K562 (cell line): ENCODE results near the gene ABCG1. TPM values are rescaled to one million over a fixed set of nuclear protein-coding genes. Genes with fewer than 3 reads are reported as not detected.

Experiments used
- ATAC-seq: fragments of 200-7000 bp; cut with Tn5 transposase; 3 replicates; pipeline ENCODE4 v1.9.1; 2020; ENCODE audit warnings: moderate library complexity
- BruUV-seq: library from RNA; stranded (reverse); fragments of 400-500 nt; replicated peaks from 2 replicates; lab custom pipeline; 2021; lab: Mats Ljungman, UMichigan
- CTCF ChIA-PET: fragments of 300-600 bp; formaldehyde crosslinking; extraction: SDS; loops from one replicate; lab custom pipeline; 2021; ENCODE audit warnings: low intra/inter-chr PET ratio; lab: Yijun Ruan, JAX
- POLR2A ChIA-PET: fragments of 300-600, 350-650 bp; sonication (Branson Sonifier 250); formaldehyde crosslinking; extraction: SDS; loops from one replicate; lab custom pipeline; 2021; ENCODE audit warnings: antibody characterized with exemption, inconsistent platforms; lab: Yijun Ruan, JAX
- DNase-seq, 4 experiments: peaks; one replicate each; pipeline versions ENCODE4 v3.0.0 to v3.0.0-alpha.2; 2011 to 2018; ENCODE audit warnings: low spot score in 3 of 4, mixed read lengths in 3 of 4; ENCODE audit errors: extremely low read depth in 1 of 4
- FAIRE-seq: peaks from 2 replicates; lab custom pipeline; 2011; peaks lifted over from hg19 to GRCh38; lab: Jason Lieb, UNC
- H2AFZ ChIP-seq: 2 replicates; pipeline ENCODE4 v1.6.0; 2011; ENCODE audit warnings: low read depth, low read length, control low read depth, inconsistent platforms
- H3K27ac ChIP-seq: fragments of 200-600 bp; 3 replicates; pipeline ENCODE4 v1.8.0; 2011; ENCODE audit warnings: low read depth, mild to moderate bottlenecking, control low read depth, inconsistent platforms, low read length, moderate library complexity, mixed read lengths; ENCODE audit errors: extremely low read depth
- H3K27me3 ChIP-seq, 2 experiments: fragments of 300-600 bp in 1 of 2; 2 replicates in 1 of 2; 3 replicates in 1 of 2; pipeline versions ENCODE4 v1.6.0 to v1.8.0; 2011; ENCODE audit warnings: inconsistent platforms in 2 of 2, low read length in 2 of 2, mild to moderate bottlenecking in 1 of 2, mixed read lengths in 1 of 2, moderate library complexity in 1 of 2; ENCODE audit not compliant: control insufficient read depth in 2 of 2, insufficient read depth in 2 of 2
- H3K36me3 ChIP-seq: fragments of 300-600 bp; 3 replicates; pipeline ENCODE4 v1.8.0; 2011; ENCODE audit warnings: mild to moderate bottlenecking, low read length, inconsistent platforms; ENCODE audit not compliant: control insufficient read depth, insufficient read depth
- H3K4me1 ChIP-seq, 2 experiments: fragments of 200-600 bp in 1 of 2; replicated peaks in 1 of 2; 2 replicates in 1 of 2; 3 replicates in 1 of 2; pipeline versions ENCODE4 v1.5.1 to v1.8.0; 2011; ENCODE audit warnings: inconsistent platforms in 2 of 2, low read length in 2 of 2, mild to moderate bottlenecking in 1 of 2, mixed read lengths in 1 of 2, moderate library complexity in 1 of 2; ENCODE audit not compliant: control insufficient read depth in 2 of 2, insufficient read depth in 2 of 2
- H3K4me2 ChIP-seq: 2 replicates; pipeline ENCODE4 v1.6.1; 2011; ENCODE audit warnings: low read length, control low read depth, inconsistent platforms, mixed read lengths; ENCODE audit not compliant: insufficient read depth
- H3K4me3 ChIP-seq: fragments of 200-600 bp; sonication (generic), shearing (Covaris generic); 2 replicates; pipeline ENCODE4 v1.5.1; 2016; ENCODE audit warnings: control low read depth, inconsistent platforms
- H3K79me2 ChIP-seq: fragments of 200-600 bp; 3 replicates; pipeline ENCODE4 v1.8.0; 2011; ENCODE audit warnings: low read length, inconsistent platforms; ENCODE audit not compliant: control insufficient read depth, insufficient read depth
- H3K9ac ChIP-seq, 2 experiments: 2 replicates each; pipeline versions ENCODE4 v1.6.0 to v1.6.1; 2011; ENCODE audit warnings: low read depth in 2 of 2, low read length in 2 of 2, control low read depth in 1 of 2, inconsistent platforms in 1 of 2, mild to moderate bottlenecking in 1 of 2, mixed read lengths in 1 of 2; ENCODE audit not compliant: insufficient read depth in 1 of 2
- H3K9me1 ChIP-seq: one replicate; pipeline ENCODE4 v1.6.0; 2011; ENCODE audit warnings: inconsistent platforms, mild to moderate bottlenecking, low read length, moderate library complexity; ENCODE audit not compliant: control insufficient read depth, insufficient read depth
- H3K9me3 ChIP-seq: replicated peaks from 2 replicates; pipeline ENCODE4 v1.5.1; 2011; ENCODE audit warnings: low read depth, low read length, inconsistent platforms; ENCODE audit not compliant: control insufficient read depth, insufficient read depth
- H4K20me1 ChIP-seq: replicated peaks from 2 replicates; pipeline ENCODE4 v1.6.1; 2011; ENCODE audit warnings: low read length, inconsistent platforms, mixed read lengths; ENCODE audit not compliant: control insufficient read depth, insufficient read depth
- CCNT2 ChIP-seq: IDR thresholded peaks from 2 replicates; pipeline ENCODE4 v1.6.1; 2011; ENCODE audit warnings: borderline replicate concordance, low read depth, mild to moderate bottlenecking, moderate library complexity, mixed read lengths, low read length; ENCODE audit not compliant: insufficient read length; ENCODE audit errors: extremely low read depth
- CHCHD3 ChIP-seq: fragments of 250-450 bp; sonication (Bioruptor Pico); IDR thresholded peaks from 2 replicates; pipeline ENCODE4 v2.1.2; 2022; ENCODE audit warnings: mild to moderate bottlenecking
- CLOCK ChIP-seq: fragments of 250-450 bp; sonication (Bioruptor Pico); IDR thresholded peaks from 2 replicates; pipeline ENCODE4 v1.4.0; 2020; ENCODE audit warnings: mild to moderate bottlenecking, moderate library complexity, borderline replicate concordance
- HNRNPH1 ChIP-seq: fragments of 200-400 bp; formaldehyde crosslinking; optimal IDR thresholded peaks from 2 replicates; pipeline ENCODE3; 2017; ENCODE audit warnings: low read depth, mild to moderate bottlenecking, low read length, moderate library complexity
- KDM5B ChIP-seq: fragments of 200-600 bp; sonication (generic); IDR thresholded peaks from 2 replicates; pipeline ENCODE4 v1.6.1; 2012; ENCODE audit warnings: low read depth, mild to moderate bottlenecking, moderate library complexity, low read length, control low read depth, inconsistent platforms; ENCODE audit not compliant: insufficient replicate concordance
- KLF13 ChIP-seq: fragments of 450-650 bp; IDR thresholded peaks from 2 replicates; pipeline ENCODE4 v1.6.1; 2016; ENCODE audit warnings: missing genetic modification characterization, low read depth, mild to moderate bottlenecking, missing compliant biosample characterization, moderate library complexity, borderline replicate concordance
- MCM7 ChIP-seq, 2 experiments: fragments of 450-650 bp; IDR thresholded peaks; 2 replicates each; pipeline ENCODE4 v1.6.1; 2016 to 2018
- NUFIP1 ChIP-seq: fragments of 450-650 bp; IDR thresholded peaks from 2 replicates; pipeline ENCODE4 v1.6.1; 2018; ENCODE audit not compliant: partially characterized antibody
- RBM39 ChIP-seq: fragments of 200-400 bp; formaldehyde crosslinking; optimal IDR thresholded peaks from 2 replicates; pipeline ENCODE3; 2018; ENCODE audit warnings: low read depth, low read length
- RFX1 ChIP-seq: fragments of 450-650 bp; IDR thresholded peaks from 2 replicates; pipeline ENCODE4 v1.6.1; 2016; ENCODE audit warnings: mild to moderate bottlenecking, moderate library complexity
- SREBF1 ChIP-seq: fragments of 150-350 bp; IDR thresholded peaks from 2 replicates; pipeline ENCODE4 v1.6.1; 2014; ENCODE audit warnings: antibody characterized with exemption, low read depth, low read length, borderline replicate concordance
- YBX1 ChIP-seq: fragments of 450-650 bp; IDR thresholded peaks from 2 replicates; pipeline ENCODE4 v1.7.1; 2016; ENCODE audit warnings: mild to moderate bottlenecking
- ZNF124 ChIP-seq: sonication (generic); formaldehyde crosslinking; IDR thresholded peaks from 2 replicates; pipeline ENCODE4 v1.8.1; 2022; ENCODE audit warnings: missing genetic modification reagents
- ZNF785 ChIP-seq: fragments of 250-450 bp; sonication (Bioruptor Pico); IDR thresholded peaks from 2 replicates; pipeline ENCODE4 v1.4.0; 2020; ENCODE audit warnings: mild to moderate bottlenecking
- WGBS: fragments of 100-300 bp; shearing (Covaris generic); methylation state at CpG from one replicate; pipeline ENCODE4 v1.1.6; 2016; ENCODE audit warnings: low coverage, mixed read lengths; ENCODE audit not compliant: insufficient coverage; ENCODE audit errors: missing lambda C conversion rate; 5-methylcytosine and 5-hydroxymethylcytosine counted together
- in situ Hi-C: fragments of 300-500 bp; cut with MboI; formaldehyde crosslinking; loops from 4 replicates; pipeline ENCODE4 v1.15.0; 2018; ENCODE audit warnings: inconsistent platforms, mixed read lengths
- intact Hi-C: fragments of 100-400 bp; cut with micrococcal nuclease; formaldehyde crosslinking; loops from 2 replicates; pipeline ENCODE4 v1.14.2; 2022
- polyA plus RNA-seq, 8 experiments: library from polyadenylated mRNA; depleted of rRNA in 4 of 8; stranded (reverse) in 5 of 8; unstranded in 3 of 8; fragments of >200 nt; fragmentation: Nextera tagmentation in 2 of 8; fragmentation: Illumina TruSeq in 1 of 8; extraction: Ambion mirVana in 2 of 8; extraction: Trizol in 1 of 8; gene quantifications; 2 replicates each; pipeline versions ENCODE4 v1.2.1 to v1.2.3, GENCODE V29; 2011 to 2014; ENCODE audit warnings: inconsistent platforms in 1 of 8, missing spikeins in 1 of 8
- total RNA-seq, 7 experiments: library from RNA; depleted of rRNA in 6 of 7; stranded (reverse); fragments of >200 nt in 6 of 7; fragmentation: Illumina TruSeq in 2 of 7; extraction: Trizol in 2 of 7; gene quantifications; 2 replicates each; pipeline versions ENCODE4 v1.2.1 to v1.2.3, GENCODE V29; 2011 to 2021; ENCODE audit warnings: low replicate concordance in 1 of 7

ABCG1 gene
- total and polyA plus RNA-seq, 9 of the 15 experiments (the other 6 are each of a cell fraction or from before 2014, with no cell fraction given): 0.04 to 0.09 TPM; not detected in 7

- H3K4me3 ChIP-seq: no peak overlapping the region
- no peak overlapping the region for H3K4me2 ChIP-seq
- H4K20me1 ChIP-seq: peaks cover 20% of the 10 kb centered on the region; the same call in 1 of the 2 replicates
- H3K27ac ChIP-seq: no peak overlapping the region
- H3K9me1 ChIP-seq: peaks cover 6% of the 10 kb centered on the region
- no peak overlapping the region for H2AFZ ChIP-seq
- no peaks in the 10 kb centered on the region for H3K9me3 ChIP-seq
- no TSS peak for BruUV-seq
- H3K36me3 ChIP-seq: no peaks in the 10 kb centered on the region
- WGBS: 1% methylated on average over 18 of the region's 19 CpGs
- POLR2A ChIA-PET: no interaction called here
- in situ Hi-C loops: no loop called here
- H3K27me3 ChIP-seq: peaks cover 51 to 84% of the 10 kb centered on the region in 2 experiments
- intact Hi-C loops: no loop called here
- TF ChIP-seq ZNF124 (CRISPR knock-in tag) (no peak), HNRNPH1 (no peak), NUFIP1 (no peak), ZNF785 (CRISPR knock-in tag) (no peak), RFX1 (no peak)
- H3K79me2 ChIP-seq: no peaks in the 10 kb centered on the region
- H3K9ac ChIP-seq: no peak overlapping the region
- FAIRE-seq (no peak), ATAC-seq (no peak), DNase-seq (no peak)
- H3K4me1 ChIP-seq: no peaks in the 10 kb centered on the region
- CTCF ChIA-PET: no interaction called here
These were observed 59.7 kb downstream of the ABCG1 start for GRCh38 chr21:42278451-42279149.

- H3K4me2 ChIP-seq: no peak overlapping the region
- peak; percentile 30; the same call in 2 of the 3 replicates for ATAC-seq
- H3K9me3 ChIP-seq: no peaks in the 10 kb centered on the region
- no peaks in the 10 kb centered on the region for H3K4me1 ChIP-seq
- intact Hi-C loops (no loop called here), in situ Hi-C loops (no loop called here)
- no peak overlapping the region for H3K9ac ChIP-seq
- peaks cover 50 to 80% of the 10 kb centered on the region in 2 experiments for H3K27me3 ChIP-seq
- H3K27ac ChIP-seq: no peak overlapping the region
- H4K20me1 ChIP-seq: peaks cover 20% of the 10 kb centered on the region; the same call in 1 of the 2 replicates
- POLR2A ChIA-PET: interaction anchor here (0.5 to 1.0 kb wide), 2 partner anchors 13 to 18 kb away, joined by 3 to 7 read pairs; no protein-coding TSS in a partner anchor
- WGBS: 1% methylated on average over 20 of the region's 20 CpGs
- BruUV-seq: no TSS peak
- CTCF ChIA-PET: no interaction called here
- no peak for FAIRE-seq
- H2AFZ ChIP-seq: no peak overlapping the region
- H3K79me2 ChIP-seq: no peaks in the 10 kb centered on the region
- no peaks in the 10 kb centered on the region for H3K36me3 ChIP-seq
- no peak overlapping the region for H3K4me3 ChIP-seq
- peaks cover 6% of the 10 kb centered on the region for H3K9me1 ChIP-seq
- DNase-seq: no peak
- TF ChIP-seq CLOCK (CRISPR knock-in tag): no peak
- no peak for TF ChIP-seq CCNT2
- no peak for TF ChIP-seq MCM7 (IDR thresholded peaks at IDR 0.05)
- no peak for TF ChIP-seq CHCHD3 (CRISPR knock-in tag)
- no peak for TF ChIP-seq KDM5B
- no peak for TF ChIP-seq KLF13 (tag)
- TF ChIP-seq RBM39: no peak
- no peak for TF ChIP-seq YBX1
- TF ChIP-seq SREBF1: no peak
These were observed 60.5 kb downstream of the ABCG1 start for GRCh38 chr21:42279341-42279871.
